K562 (cell line): ENCODE results near the gene HBB. TPM values are rescaled to one million over a fixed set of nuclear protein-coding genes. Genes with fewer than 3 reads are reported as not detected.

Experiments
- ATF6 ChIP-seq: sonication (generic); formaldehyde crosslinking; IDR thresholded peaks from 2 replicates; pipeline ENCODE4 v1.4.0; 2020; ENCODE audit warnings: mild to moderate bottlenecking, missing genetic modification reagents
- BRD9 ChIP-seq: fragments of 450-650 bp; IDR thresholded peaks from 2 replicates; pipeline ENCODE4 v1.6.1; 2018; ENCODE audit warnings: low read depth; ENCODE audit not compliant: partially characterized antibody
- CAMTA2 ChIP-seq: fragments of 250-450 bp; sonication (Bioruptor Pico); conservative IDR thresholded peaks from 2 replicates; pipeline ENCODE4 v1.5.1; 2022
- CBX3 ChIP-seq, 2 experiments: IDR thresholded peaks; 1 replicate in 1 of 2; 2 replicates in 1 of 2; pipeline ENCODE4 v1.6.1; 2012; ENCODE audit warnings: inconsistent platforms in 2 of 2, low read length in 2 of 2, borderline replicate concordance in 1 of 2, control low read depth in 1 of 2
- EGR1 ChIP-seq: fragments of 450-650 bp; conservative IDR thresholded peaks from 2 replicates; pipeline ENCODE4 v1.6.1; 2017; ENCODE audit warnings: mild to moderate bottlenecking
- EP400 ChIP-seq: fragments of 450-650 bp; IDR thresholded peaks from 2 replicates; pipeline ENCODE4 v1.6.1; 2017; ENCODE audit warnings: antibody characterized with exemption, mild to moderate bottlenecking, moderate library complexity
- FOXK2 ChIP-seq, 2 experiments: fragments of 450-650 bp; IDR thresholded peaks in 1 of 2; conservative IDR thresholded peaks in 1 of 2; 2 replicates each; pipeline ENCODE4 v1.6.1; 2016; ENCODE audit warnings: low read depth in 2 of 2, mild to moderate bottlenecking in 1 of 2
- HCFC1 ChIP-seq: IDR thresholded peaks from 2 replicates; pipeline ENCODE4 v1.6.1; 2012; ENCODE audit warnings: low read depth, low read length, improper control_type of control experiment
- HDAC3 ChIP-seq: fragments of 450-650 bp; IDR thresholded peaks from 2 replicates; pipeline ENCODE4 v1.6.1; 2018; ENCODE audit warnings: borderline replicate concordance, mild to moderate bottlenecking, moderate library complexity; ENCODE audit not compliant: partially characterized antibody
- MITF ChIP-seq: IDR thresholded peaks from 2 replicates; pipeline ENCODE4 v1.6.1; 2014; ENCODE audit warnings: antibody characterized with exemption
- MLX ChIP-seq, 2 experiments: fragments of 450-650 bp in 1 of 2; sonication (generic) in 1 of 2; formaldehyde crosslinking; conservative IDR thresholded peaks; 2 replicates each; pipeline versions ENCODE4 v1.4.0 to v1.8.1; 2020 to 2022; ENCODE audit warnings: mild to moderate bottlenecking in 1 of 2, missing genetic modification reagents in 1 of 2
- MNT ChIP-seq, 2 experiments: fragments of 450-650 bp; conservative IDR thresholded peaks; 2 replicates each; pipeline ENCODE4 v1.6.1; 2017; ENCODE audit warnings: mild to moderate bottlenecking in 2 of 2, moderate library complexity in 2 of 2
- RBM15 ChIP-seq: fragments of 200-400 bp; formaldehyde crosslinking; IDR thresholded peaks from 2 replicates; pipeline ENCODE4 v1.6.1; 2018; ENCODE audit warnings: mild to moderate bottlenecking, low read length, moderate library complexity; ENCODE audit not compliant: insufficient read depth
- RBM39 ChIP-seq: fragments of 200-400 bp; formaldehyde crosslinking; optimal IDR thresholded peaks from 2 replicates; pipeline ENCODE3; 2018; ENCODE audit warnings: low read depth, low read length
- ZEB2 ChIP-seq: fragments of 450-650 bp; IDR thresholded peaks from 2 replicates; pipeline ENCODE4 v1.6.1; 2016
- ZNF133 ChIP-seq: fragments of 250-450 bp; sonication (Bioruptor Pico); IDR thresholded peaks from 2 replicates; pipeline ENCODE4 v1.4.0; 2020; ENCODE audit warnings: mild to moderate bottlenecking
- ZNF174 ChIP-seq: fragments of 250-450 bp; sonication (Bioruptor Pico); IDR thresholded peaks from 2 replicates; pipeline ENCODE4 v1.4.0; 2020; ENCODE audit warnings: mild to moderate bottlenecking
- ZNF518B ChIP-seq: fragments of 250-450 bp; sonication (Bioruptor Pico); IDR thresholded peaks from 2 replicates; pipeline ENCODE4 v1.5.0; 2021; ENCODE audit warnings: mild to moderate bottlenecking, moderate library complexity
- polyA plus RNA-seq, 8 experiments: library from polyadenylated mRNA; depleted of rRNA in 4 of 8; stranded (reverse) in 5 of 8; unstranded in 3 of 8; fragments of >200 nt; fragmentation: Nextera tagmentation in 2 of 8; fragmentation: Illumina TruSeq in 1 of 8; extraction: Ambion mirVana in 2 of 8; extraction: Trizol in 1 of 8; gene quantifications; 2 replicates each; pipeline versions ENCODE4 v1.2.1 to v1.2.3, GENCODE V29; 2011 to 2014; ENCODE audit warnings: inconsistent platforms in 1 of 8, missing spikeins in 1 of 8
- total RNA-seq, 7 experiments: library from RNA; depleted of rRNA in 6 of 7; stranded (reverse); fragments of >200 nt in 6 of 7; fragmentation: Illumina TruSeq in 2 of 7; extraction: Trizol in 2 of 7; gene quantifications; 2 replicates each; pipeline versions ENCODE4 v1.2.1 to v1.2.3, GENCODE V29; 2011 to 2021; ENCODE audit warnings: low replicate concordance in 1 of 7

The HBB gene
- total and polyA plus RNA-seq, 9 of the 15 experiments (the other 6 are each of a cell fraction or from before 2014, with no cell fraction given) = 0.33 to 3.4 (median 1.2) TPM; not detected in 2

- TF ChIP-seq HDAC3 (no peak), ZNF518B (CRISPR knock-in tag) (no peak), ZNF133 (no peak), MLX (CRISPR knock-in tag; conservative IDR thresholded peaks at IDR 0.05) (no peak), FOXK2 (conservative IDR thresholded peaks at IDR 0.05 in 1 of 2, IDR thresholded peaks at IDR 0.05 in 1 of 2; ENCODE audit: low read depth in 2 of 2) (peak in 1 of 2 experiments; percentile 43; a peak in 1 of 4 replicates), BRD9 (no peak), RBM39 (no peak), EP400 (peak; percentile 16; the same call in 1 of the 2 replicates), MNT (conservative IDR thresholded peaks at IDR 0.05) (no peak), ZEB2 (no peak), CAMTA2 (CRISPR knock-in tag) (no peak), CBX3 (IDR thresholded peaks at IDR 0.05; ENCODE audit: borderline replicate concordance in 1 of 2, low read length in 2 of 2) (no peak), ZNF174 (CRISPR knock-in tag) (no peak), RBM15 (no peak), ATF6 (CRISPR knock-in tag) (no peak), MITF (no peak), EGR1 (no peak), HCFC1 (no peak)
Measured at GRCh38 chr11:5238486-5238885, 11.6 kb upstream of the HBB start (continued).
